Parathyroid adenoma (tissue), 2 donors: Measurements from ENCODE around the gene FAU.

Experiments
- H2AFZ ChIP-seq: fragments of 300-600 bp; sonication (generic); one replicate; pipeline ENCODE4 v1.7.0; 2017; ENCODE audit warnings: antibody characterized with exemption, mild to moderate bottlenecking
- H3K27ac ChIP-seq: fragments of 300-600 bp; sonication (generic); one replicate; pipeline ENCODE4 v1.7.0; 2017
- H3K27me3 ChIP-seq: fragments of 300-600 bp; sonication (generic); one replicate; pipeline ENCODE4 v1.7.0; 2017; ENCODE audit warnings: low read length; ENCODE audit not compliant: control insufficient read depth, insufficient read depth
- H3K36me3 ChIP-seq: fragments of 300-600 bp; sonication (generic); one replicate; pipeline ENCODE4 v1.7.0; 2017; ENCODE audit warnings: low read length; ENCODE audit not compliant: control insufficient read depth, insufficient read depth
- H3K4me1 ChIP-seq: fragments of 300-600 bp; sonication (generic); one replicate; pipeline ENCODE4 v1.7.0; 2017; ENCODE audit warnings: control low read depth
- H3K4me2 ChIP-seq: fragments of 300-600 bp; sonication (generic); one replicate; pipeline ENCODE4 v1.7.0; 2017; ENCODE audit warnings: low read length
- H3K4me3 ChIP-seq: fragments of 300-600 bp; sonication (generic); one replicate; pipeline ENCODE4 v1.7.0; 2017; ENCODE audit warnings: low read depth, low read length
- H3K79me2 ChIP-seq: fragments of 300-600 bp; sonication (generic); one replicate; pipeline ENCODE4 v1.7.0; 2017; ENCODE audit warnings: control low read depth
- H3K9ac ChIP-seq: fragments of 300-600 bp; sonication (generic); one replicate; pipeline ENCODE4 v1.7.0; 2017; ENCODE audit warnings: mild to moderate bottlenecking
- H3K9me3 ChIP-seq: fragments of 300-600 bp; sonication (generic); one replicate; pipeline ENCODE4 v1.7.0; 2017; ENCODE audit warnings: low read length; ENCODE audit not compliant: control insufficient read depth
- CTCF ChIP-seq: fragments of 300-600 bp; sonication (generic); IDR thresholded peaks from one replicate; pipeline ENCODE4 v1.7.0; 2017; ENCODE audit warnings: antibody characterized with exemption, mild to moderate bottlenecking
- donor health status: primary hyperparathyroidism.

FAU gene

GRCh38 chr11:65107751-65108468 is 14.0 kb downstream of the FAU start:
- no peak for TF ChIP-seq CTCF
- Histone ChIP-seq H3K36me3 (no peaks in the 10 kb centered on the region), H3K4me3 (no peak overlapping the region), H3K9ac (no peak overlapping the region), H3K4me2 (no peak overlapping the region), H3K79me2 (no peaks in the 10 kb centered on the region), H3K27me3 (no peaks in the 10 kb centered on the region), H2AFZ (no peak overlapping the region), H3K4me1 (peaks cover 6% of the 10 kb centered on the region), H3K27ac (no peak overlapping the region), H3K9me3 (no peaks in the 10 kb centered on the region)

GRCh38 chr11:65107078-65107477 is 14.9 kb downstream of the FAU start:
- no peak overlapping the region for H3K9ac ChIP-seq
- no peak for TF ChIP-seq CTCF
- no peaks in the 10 kb centered on the region for H3K36me3 ChIP-seq
- no peak overlapping the region for H3K4me3 ChIP-seq
- no peak overlapping the region for H3K27ac ChIP-seq
- H3K79me2 ChIP-seq: no peaks in the 10 kb centered on the region
- no peak overlapping the region for H3K4me2 ChIP-seq
- no peaks in the 10 kb centered on the region for H3K27me3 ChIP-seq
- peaks cover 6% of the 10 kb centered on the region for H3K4me1 ChIP-seq
- H2AFZ ChIP-seq: no peak overlapping the region
- H3K9me3 ChIP-seq: no peaks in the 10 kb centered on the region

GRCh38 chr11:65104628-65105027 is 17.3 kb downstream of the FAU start:
- peak overlapping the region; percentile 74 for H3K27ac ChIP-seq
- peak overlapping the region; percentile 37 for H3K4me3 ChIP-seq
- no peaks in the 10 kb centered on the region for H3K36me3 ChIP-seq

GRCh38 chr11:65103476-65103875 is 18.5 kb downstream of the FAU start:
- Histone ChIP-seq H3K4me2 (peak overlapping the region; percentile 31), H3K4me3 (peak overlapping the region; percentile 11), H3K9ac (no peak overlapping the region), H2AFZ (no peak overlapping the region), H3K79me2 (peaks cover 7% of the 10 kb centered on the region), H3K36me3 (no peaks in the 10 kb centered on the region), H3K27me3 (no peaks in the 10 kb centered on the region), H3K27ac (peak overlapping the region; percentile 74), H3K9me3 (no peaks in the 10 kb centered on the region), H3K4me1 (peaks cover 6% of the 10 kb centered on the region)
- TF ChIP-seq CTCF: no peak

More at GRCh38 chr11:65104628-65105027, 17.3 kb downstream of the FAU start:
- H2AFZ ChIP-seq: no peak overlapping the region
- H3K4me2 ChIP-seq: peak overlapping the region; percentile 53
- H3K4me1 ChIP-seq: peaks cover 6% of the 10 kb centered on the region
- no peak for TF ChIP-seq CTCF
- no peaks in the 10 kb centered on the region for H3K9me3 ChIP-seq
- peaks cover 3% of the 10 kb centered on the region for H3K79me2 ChIP-seq
- no peak overlapping the region for H3K9ac ChIP-seq
- no peaks in the 10 kb centered on the region for H3K27me3 ChIP-seq
